GM21390 (cell line): ENCODE results near the gene DAGLB.
"Not testable (repeated sequence)": the region's sequence is repeated elsewhere in the genome, so short reads cannot be mapped to it uniquely, and the experiment has no call there.

ENCODE experiments used
- ATAC-seq: cut with Tn5 transposase; IDR thresholded peaks from one replicate; pipeline ENCODE4 v1.9.1; 2021; ENCODE audit not compliant: unreplicated experiment

Gene DAGLB

DNA sequence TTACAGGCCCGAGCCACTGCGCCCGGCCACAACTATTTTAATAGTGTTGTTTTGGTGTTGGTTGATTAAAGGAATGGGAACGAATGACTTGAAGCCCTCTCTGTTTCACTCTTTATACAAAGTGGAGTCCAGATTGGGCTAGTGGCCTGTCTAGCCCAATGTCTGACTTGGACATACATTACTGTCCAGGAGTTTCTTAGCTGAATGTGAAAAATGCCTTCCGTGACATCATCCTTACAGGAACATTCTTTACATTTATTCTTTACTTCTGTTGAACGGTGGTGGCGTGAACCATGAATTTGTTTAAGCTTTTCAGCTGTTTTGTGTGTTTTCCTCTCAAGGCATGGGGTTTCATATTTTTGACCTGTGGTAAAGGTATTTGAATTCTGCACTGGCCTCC, 67.9 kb downstream of the DAGLB start:
- no peak for ATAC-seq

DNA sequence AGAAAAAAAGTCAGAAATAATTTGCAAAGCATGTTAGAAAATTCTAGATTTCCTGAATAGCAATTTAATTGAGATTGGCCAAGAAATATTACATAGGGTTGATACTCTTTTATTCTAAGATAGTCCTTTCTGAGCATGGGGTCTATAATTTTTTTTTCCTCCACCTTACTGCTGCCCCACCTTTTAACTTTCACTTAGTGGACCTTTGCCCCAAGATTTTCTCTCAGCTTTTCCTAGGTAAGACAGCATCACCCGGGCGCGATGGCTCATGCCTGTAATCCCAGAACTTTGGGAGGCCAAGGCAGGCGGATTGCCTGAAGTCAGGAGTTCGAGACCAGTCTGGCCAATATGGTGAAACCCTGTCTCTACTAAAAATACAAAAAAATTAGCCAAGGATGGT, 69.2 kb downstream of the DAGLB start:
- not testable (repeated sequence) for ATAC-seq

DNA sequence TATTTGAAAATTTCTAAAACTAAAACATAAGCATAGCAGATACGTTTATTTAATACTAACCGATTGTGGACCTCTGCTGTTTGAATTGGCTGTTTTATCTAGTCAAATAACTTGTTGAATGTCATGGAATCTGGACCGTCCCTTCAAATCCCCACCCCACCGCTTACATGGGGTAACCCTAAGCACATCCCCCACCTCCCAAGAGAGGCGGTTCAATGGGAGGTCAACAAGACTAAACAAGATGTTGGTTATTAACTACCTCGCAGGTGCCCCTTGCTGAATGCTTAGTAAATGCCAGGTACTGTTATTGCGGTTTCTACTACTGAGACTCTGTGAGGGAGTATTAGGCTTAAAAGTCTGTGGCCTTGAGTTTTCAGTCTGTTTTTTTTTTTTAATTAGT, 70.9 kb downstream of the DAGLB start:
- no peak for ATAC-seq

DNA sequence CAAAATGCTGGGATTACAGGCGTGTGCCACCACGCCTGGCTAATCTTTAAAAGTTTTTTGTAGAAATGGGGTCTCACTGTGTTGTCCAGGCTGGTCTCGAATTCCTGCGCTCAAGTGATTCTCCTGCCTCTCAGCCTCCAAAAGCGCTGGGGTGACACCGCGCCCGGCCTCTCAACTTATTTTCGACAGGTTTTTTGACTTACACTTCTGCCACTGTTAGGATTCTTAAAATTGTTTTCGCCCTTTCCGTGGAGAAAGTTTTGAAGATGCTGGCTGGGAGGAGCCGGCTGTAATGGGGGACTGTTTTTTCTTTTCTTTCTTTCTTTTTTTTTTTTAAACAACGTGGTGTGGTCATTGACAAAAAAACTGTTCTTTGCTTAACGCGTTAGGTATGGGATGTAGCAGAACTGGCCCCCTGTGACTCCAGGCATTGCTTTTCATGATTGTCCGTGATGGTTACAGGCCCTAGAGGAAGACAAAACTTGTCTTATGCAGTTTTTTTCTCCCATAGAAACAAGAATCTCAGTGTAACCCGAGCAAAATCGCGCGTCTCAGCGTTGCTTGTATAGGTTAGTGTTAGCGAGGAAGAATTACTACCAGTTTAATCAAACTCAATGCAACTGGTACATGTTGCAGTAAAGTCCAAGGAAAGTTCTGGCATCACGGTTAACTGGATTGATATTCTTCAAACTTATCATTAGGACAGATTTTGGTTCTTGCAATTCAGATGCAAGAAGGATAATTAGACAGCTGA, 72.2 kb downstream of the DAGLB start:
- ATAC-seq, result no peak

DNA sequence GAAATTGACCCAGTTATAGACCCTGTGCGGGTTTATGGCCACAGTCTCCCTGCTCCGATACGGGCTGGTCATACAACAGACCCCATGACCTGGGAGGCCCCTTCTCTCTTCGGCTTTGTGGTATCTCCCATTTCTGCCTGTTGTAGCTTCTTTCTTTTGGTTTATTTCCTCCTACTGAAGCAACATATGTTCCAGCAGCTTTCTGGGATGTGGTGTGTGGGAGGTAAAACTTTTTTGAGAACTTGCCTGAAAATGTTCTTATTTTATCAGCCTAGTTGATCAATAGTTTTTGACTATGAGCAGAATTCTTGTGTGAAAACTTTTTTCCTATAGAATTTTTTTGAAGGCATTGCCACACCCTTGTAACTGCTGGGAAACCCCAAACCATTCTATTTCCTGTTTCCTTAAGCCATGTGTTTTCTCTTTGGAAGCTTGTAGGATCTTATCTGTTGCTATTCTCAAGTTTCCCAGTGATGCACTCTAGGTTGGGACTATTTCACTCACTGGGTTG, 80.0 kb downstream of the DAGLB start:
- ATAC-seq, result no peak

DNA sequence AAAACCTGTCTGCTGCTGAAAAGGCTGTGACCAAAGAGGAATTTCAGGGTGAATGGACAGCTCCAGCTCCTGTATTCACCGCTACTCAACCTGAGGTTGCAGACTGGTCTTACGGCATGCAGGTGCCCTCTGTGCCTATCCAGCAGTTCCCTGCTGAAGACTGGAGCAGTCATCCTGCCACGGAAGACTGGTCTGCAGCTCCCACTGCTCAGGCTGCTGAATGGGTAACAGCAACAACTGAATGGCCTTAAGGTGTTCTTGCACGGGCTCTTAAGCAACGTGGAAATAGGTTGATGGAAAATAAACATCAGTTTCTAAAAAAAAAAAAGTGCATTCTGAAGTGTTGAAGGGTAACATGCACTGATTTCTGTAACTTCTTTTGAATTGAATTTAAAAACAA, 82.3 kb downstream of the DAGLB start:
- no peak for ATAC-seq

DNA sequence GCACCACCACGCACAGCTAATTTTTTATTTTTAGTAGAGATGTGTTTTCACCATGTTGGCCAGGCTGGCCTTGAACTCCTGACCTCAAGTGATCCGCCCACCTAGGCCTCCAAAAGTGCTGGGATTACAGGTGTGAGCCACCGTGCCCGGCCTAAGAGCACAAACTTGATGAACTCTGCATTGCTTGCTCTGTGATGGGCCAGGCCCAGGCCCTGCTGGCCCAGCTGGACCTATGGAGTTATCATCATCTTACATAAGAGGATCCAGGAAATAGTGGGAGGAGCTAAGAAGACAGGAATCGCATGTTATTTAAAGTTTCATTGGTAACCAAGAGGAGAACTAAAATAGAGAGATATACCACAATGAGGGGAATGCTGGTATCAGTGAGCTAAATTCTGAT, 86.9 kb downstream of the DAGLB start:
- no peak for ATAC-seq

DNA sequence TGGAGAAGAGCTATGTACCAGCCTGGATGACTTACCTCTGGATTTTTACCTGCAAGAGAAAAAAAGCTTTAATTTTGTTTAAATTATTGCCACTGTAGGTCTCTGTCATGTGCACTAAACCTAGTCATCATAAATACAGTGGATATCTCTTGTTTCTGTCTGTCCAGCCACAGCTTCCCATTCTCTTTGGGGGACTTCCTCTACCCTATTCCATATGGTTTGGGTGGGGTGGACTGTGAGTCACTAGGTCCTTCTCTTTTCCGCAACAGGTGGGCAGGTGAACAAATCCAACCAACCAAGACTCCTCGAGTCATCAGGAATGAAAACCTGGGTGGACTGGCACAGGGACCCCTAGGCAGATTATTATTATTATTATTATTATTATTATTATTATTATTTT, 88.0 kb downstream of the DAGLB start:
- ATAC-seq, result no peak
